ENCODE results near the gene SIN3B.

DNA sequence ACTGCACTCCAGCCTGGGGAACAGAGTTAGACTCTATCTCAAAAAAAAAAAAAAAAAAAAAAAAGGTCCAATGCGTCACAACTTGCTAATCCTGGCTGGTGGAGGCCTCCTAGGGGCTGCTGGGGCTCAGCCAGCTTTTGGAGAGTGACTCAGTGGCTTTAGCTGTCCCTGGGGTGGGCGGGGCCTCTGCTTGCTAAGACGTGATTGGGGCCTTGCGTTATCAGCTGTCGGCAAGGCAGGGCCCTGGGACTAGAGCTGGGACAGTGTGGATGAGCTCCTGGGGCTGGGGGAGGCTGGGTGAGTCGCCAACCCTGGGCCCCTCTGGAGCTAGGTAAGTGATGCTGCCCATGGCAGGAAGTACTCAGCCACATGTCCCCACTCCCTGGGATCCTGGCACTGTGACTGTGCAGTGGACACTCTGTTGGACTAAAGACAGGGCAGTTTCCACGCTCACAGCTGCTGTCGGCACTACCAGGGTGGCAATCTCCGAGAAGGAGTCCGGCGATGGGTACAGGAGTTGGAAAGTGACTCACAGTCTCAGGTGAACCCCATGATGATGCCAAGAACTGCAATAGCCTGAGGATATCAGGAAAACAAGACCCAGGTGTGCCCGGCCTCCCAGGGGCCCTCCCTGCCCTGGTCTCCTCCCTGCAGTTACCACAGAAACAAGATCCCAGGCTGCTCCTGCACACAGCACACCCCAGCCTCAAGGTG lies 91.8 kb downstream of the SIN3B start:
- TF ChIP-seq CTCF (IDR thresholded peaks at IDR 0.05; ENCODE audit: low read length) (no peak), EZH2 (IDR thresholded peaks at IDR 0.05; ENCODE audit: borderline replicate concordance, low read length) (no peak)
